HG02852 (cell line): Measurements from ENCODE around the gene EMSY.

Source experiments
- ATAC-seq: cut with Tn5 transposase; IDR thresholded peaks from one replicate; pipeline ENCODE4 v1.9.1; 2021; ENCODE audit warnings: mild to moderate bottlenecking, moderate library complexity; ENCODE audit not compliant: unreplicated experiment

Gene EMSY

DNA sequence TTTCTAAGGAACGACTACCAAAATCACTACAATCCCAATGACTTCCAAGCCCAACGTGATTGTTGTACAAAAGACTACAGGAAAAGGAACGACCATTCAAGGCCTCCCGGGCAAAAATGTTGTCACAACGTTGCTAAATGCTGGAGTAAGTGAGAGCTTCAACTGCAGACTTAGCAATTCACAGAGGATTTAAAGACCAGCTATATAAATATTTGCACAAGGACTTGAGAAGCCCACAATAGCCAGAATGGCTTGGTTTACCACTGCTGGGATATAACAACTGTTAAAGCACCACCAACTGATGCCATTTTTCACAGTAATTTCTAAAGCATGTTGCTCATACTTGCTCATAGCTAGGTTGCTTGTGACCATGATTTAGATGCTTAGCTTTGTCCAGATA lies 78.3 kb downstream of the EMSY start:
- no peak for ATAC-seq

DNA sequence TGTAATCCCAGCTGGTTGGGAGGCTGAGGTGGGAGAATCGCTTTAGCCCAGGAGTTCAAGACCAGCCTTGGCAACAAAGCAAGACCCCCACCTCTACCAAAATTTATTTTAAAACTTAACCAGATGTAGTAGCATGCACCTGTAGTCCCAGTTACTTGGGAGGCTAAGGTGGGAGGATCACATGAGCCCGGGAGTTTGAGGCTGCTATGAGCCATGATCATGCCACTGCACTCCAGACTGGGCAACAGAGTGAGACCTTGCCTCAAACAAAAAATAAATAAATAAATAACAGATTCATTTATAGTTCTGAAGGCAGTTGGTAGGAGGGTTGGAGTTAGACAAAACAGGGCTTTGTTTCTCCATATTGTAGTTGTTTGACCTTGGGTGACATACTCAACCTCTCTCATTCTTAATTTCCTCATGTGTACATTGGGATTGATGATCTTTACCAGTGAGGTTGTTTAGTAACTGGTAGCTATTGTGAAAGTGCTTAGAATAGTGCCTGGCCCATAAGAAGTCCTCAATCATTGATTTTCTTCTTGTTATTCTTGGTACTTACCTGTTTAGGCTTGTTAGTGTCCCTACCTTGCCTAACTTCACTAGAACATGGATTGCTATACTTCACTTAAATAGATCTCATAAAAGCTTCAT lies 79.1 kb downstream of the EMSY start:
- ATAC-seq: no peak

DNA sequence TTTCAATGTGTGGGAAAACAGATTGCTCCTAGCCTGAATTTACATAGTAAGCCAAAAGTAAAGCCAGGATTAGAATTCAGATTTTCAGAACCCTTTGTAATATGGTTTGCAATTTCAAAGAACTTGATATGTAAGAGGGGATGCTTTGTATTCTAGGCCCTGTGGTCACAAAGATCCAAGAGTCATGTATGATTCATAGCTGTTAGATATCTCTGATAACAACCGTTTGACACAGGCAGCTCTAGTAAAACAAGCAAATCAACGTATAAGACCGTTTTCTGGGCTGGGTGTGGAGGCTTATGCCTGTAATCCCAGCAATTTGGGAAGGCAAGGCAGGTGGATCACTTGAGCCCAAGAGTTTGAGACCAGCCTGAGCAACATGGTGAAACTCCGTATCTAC lies 79.6 kb downstream of the EMSY start:
- ATAC-seq: no peak

DNA sequence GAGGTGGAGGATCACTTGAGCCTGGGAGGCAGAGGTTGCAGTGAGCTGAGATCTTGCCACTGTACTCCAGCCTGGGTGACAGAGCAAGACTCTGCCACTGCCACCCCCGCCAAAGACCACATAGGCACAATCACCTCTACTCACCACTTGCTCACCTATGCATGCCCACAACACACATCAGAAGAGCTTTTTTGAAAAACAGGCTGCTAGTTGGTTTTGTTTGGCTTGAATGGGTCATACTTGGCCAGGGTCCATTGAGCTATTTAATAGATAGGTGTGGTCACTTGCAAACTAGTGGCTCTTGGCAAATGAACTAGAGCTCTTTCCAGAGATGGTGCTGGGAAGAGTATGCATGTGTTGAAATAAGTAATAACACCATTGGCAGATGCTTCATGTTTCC lies 80.1 kb downstream of the EMSY start:
- no peak for ATAC-seq

DNA sequence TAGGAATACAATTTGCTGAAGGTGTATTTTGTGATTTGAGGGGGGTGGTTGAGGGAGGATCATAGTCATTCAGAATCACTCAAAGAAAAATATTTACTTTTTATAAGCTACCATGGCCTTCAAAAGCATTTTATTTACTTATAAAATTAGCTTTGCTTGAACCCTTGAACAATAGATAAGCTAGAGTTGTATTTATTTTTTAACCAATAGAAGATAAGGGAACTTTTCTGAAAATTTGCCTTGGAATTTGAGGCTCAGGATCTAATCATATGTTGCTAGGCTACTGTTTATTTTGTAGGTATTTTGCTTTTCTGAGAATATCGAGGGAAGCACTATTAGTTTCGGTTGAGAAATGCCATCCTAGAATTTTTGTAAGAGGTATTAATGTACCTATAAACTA lies 82.1 kb downstream of the EMSY start:
- no peak for ATAC-seq

DNA sequence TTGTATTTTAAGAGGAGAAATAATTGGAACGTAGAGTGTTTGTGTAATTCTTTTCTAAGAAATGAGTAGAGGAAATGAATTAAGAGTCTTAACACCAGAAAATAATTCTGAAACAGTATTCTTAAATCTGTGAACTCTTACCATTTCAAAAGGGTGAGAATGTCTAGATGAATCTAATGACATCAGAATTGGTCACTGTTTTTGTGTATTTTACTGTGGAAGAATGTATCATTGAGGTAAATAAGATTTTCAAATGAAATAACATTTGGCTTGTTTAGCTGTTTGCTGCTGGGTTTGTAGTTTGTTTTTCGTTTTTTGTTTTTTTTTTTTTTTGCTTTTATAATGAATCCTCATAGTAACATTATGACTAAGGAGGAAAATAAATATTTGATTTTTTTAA lies 97.6 kb downstream of the EMSY start:
- no peak for ATAC-seq

DNA sequence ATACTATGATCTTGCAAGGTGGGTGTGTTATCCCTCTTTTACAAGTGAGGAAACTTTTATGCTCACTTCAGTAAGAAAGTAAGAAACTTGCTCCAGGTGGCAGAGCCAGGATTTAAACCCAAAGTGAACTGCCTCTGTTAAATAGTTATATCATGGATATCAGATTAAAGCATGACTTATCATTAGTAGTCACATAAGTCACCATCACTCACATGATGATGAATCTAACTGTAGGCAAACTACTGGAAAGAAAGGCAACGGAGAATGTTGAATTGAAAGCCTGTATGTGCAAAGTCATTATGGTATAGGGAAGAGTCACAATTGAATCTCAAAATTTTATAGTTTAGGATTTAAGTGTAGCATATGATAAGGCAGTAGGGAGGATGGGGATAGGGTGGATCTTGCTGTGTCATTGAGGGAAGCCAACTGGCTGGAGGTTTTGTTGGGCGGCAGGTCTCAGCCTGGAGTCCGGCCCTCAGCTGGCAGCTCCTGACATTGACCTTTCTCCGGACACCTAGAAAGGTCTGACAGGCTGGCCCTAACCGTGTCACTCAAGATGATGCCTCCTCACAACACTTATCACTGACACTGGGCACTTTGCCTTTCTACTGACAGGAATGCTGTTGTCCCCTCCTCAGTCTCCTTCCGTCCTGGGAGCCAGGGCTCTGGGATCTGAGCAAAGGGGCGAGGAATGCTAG lies 98.3 kb downstream of the EMSY start:
- ATAC-seq: no peak

DNA sequence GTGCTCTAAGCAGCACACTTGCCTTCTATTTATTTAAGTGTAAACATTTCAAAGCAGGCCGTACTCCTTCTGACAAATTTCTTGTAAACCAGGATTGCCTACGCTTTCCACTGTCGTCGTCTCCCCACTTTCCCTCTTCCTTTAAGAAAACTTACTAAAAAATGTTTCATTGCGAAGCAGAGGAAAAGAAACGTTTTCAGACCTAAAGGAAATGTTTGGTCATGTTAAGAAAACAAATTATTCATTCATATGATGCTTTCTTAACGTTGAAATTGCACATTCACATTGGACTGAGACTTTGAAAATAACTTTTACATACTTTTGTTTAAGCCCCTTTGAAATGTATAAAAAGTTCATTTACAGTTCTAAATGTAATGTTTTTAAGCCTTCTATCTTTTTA lies 106.0 kb downstream of the EMSY start:
- no peak for ATAC-seq

DNA sequence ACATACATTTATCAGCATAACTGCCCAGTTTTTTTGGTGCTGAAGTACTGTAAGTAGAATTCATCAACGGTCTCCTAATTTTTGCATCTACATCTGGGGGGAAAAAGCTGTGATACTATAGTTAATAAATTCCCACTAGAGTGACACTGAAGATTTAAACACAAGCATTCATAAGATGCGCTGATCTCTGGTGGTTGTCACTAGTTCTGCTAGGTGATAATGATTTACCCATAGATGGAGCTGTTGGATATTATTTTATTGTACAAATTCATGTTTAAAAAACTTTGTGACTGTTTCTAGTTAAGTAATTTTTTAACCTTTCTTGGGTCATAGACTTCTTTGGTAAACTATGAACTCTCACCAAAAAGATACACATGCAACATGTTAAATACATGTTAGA lies 106.6 kb downstream of the EMSY start:
- no peak for ATAC-seq

DNA sequence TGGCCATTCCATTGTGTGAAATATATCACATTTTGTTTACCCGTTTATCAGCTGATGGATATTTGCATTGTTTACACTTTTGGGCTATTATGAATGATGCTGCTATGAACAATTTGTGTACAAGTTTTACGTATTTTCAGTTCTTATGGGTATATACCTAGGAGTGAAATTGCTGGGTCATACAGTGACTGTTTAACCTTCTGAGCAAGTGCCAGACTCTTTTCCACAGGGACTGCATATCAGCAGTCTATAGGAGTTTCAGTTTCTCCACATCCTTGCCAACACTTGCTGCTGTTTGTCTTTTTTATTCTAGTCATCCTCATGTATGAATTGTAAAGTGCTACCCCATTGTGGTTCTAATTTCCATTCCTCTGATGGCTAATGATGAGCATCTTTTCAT lies 108.2 kb downstream of the EMSY start:
- ATAC-seq: no peak

DNA sequence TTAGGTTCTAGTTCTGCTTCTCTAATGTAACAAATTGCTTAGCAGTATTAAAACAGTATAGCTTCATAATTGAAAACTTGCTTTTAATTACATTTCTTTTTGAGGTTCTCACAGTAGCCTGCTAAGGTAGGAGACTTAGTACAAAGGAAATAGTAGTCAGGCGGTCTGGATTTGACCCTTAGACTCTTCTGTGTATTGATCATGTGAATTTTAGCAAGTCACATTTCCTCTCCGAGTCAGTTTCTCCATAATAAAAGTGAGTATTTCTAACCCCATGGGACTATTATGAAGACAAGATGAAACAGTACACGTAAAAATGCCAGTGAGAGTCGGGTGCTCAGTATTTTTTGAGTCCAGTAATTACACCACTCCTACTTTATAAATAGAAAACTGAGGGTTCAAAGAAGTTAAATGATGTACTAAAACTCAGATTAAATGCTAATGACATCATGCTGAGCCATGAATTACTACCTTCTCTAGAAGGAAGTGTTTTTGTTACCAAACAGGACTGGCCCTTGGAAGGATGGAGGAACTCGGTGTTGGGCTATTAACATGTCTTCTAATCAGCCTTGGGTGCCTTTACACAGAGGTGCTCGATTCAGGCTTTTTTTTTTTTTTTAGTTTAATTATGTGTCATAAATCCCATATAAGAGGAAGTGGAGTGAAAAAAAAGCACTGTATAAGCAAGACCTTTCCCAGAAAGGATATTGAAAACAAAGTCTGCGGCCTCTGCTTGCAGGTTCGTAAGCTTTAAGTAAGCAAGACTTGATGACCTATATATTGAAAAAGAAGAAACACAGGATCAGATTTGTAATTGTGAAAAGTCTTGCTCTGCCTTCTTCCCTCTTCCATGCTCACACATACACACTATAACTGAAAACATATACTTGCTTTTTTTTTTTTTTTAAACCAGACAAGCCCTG lies 109.0 kb downstream of the EMSY start:
- ATAC-seq: no peak

DNA sequence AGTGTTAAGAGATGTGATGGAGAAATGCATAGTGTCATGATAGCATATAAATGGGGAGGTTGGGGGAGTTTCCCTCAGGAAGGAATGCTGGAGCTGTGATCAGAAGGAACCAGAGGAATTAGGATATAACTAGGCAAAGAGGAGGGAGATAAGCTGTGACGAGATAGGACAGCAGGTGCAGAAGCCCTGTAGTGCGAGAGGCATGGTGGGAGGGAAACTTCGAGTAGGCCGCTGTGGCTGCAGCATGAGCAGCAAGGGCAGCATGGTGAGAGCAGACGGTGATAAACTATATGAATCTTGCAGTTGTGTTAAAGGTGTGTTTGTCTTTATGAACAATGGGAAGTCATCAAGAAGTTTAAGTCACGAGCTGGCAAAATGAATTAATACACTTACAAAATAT lies 109.9 kb downstream of the EMSY start:
- no peak for ATAC-seq

DNA sequence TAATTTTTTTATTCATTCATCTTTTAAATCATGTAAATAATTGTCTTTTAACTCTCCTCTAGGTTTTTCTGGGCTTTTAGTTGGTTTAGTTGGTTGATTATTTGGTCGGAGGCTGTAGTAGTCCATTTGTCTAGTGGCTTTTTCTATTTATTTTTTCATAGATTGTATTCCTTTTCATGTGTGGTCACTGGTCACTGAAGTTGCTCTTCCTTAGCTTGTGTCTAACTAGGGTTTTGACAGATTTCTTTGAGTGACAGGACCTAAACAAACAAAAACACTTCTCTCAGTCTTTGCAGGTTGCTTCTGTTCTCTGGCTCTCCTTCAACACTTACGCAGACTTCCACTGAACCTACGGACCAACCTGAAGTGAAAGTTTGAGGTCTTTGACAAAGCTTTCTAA lies 112.6 kb downstream of the EMSY start:
- no peak for ATAC-seq

DNA sequence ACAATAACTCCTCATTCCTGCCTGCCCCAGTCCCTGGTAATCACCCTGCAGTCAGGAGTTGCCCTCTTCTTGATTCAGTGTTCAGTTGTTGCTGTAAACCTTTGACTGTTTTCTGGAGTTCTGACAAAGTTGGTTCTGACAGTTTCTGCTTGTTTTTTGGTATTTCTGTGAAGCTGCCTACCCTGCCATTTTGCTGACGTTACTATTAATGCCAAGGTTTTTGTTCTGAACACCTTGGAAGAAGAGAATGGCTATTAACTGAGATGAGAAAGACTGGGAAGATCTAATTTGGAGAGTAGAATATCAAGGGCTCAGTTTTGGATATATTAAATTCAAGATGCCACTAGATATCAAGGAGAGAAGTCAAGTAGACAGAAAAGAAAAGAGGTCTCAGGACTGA lies 113.7 kb downstream of the EMSY start:
- ATAC-seq: no peak

DNA sequence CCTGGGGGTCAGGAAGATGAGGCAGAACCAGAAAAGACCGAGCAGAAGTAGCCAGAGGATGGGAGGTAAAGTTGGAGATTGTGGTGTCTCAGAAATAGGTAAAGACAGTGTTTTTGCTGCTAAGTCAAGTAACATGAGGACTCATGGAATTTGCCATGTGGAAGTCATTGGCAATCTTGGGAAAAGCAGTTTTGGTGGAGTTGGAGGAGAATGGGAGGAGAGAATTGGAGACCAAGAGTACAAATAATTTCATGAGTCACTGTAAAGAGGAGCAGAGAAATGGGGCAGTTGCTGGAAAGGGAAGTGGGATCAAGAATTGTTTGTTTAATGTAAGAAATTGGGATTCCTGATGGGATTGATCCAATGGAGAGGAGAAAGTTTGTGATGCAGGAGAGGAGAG lies 114.1 kb downstream of the EMSY start:
- no peak for ATAC-seq

DNA sequence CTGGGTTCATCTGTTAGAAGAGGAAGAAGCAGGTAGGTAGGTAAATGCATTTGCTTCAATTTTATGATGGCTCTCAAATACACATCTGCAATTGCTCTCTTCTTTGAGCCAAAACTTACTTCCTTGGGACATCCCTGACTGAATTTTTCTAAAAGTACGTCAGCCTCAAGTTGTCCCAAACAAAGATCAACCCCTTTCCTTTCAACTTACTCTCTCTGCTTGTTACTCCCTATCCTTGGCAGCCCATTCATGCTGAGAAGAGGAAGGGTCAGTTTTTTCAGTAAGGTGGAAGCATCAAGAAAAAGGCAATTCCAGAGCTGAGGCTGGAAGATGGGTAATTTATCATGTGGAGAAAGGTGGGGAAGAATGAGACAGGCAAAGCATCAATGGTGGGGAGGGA lies 114.5 kb downstream of the EMSY start:
- no peak for ATAC-seq

DNA sequence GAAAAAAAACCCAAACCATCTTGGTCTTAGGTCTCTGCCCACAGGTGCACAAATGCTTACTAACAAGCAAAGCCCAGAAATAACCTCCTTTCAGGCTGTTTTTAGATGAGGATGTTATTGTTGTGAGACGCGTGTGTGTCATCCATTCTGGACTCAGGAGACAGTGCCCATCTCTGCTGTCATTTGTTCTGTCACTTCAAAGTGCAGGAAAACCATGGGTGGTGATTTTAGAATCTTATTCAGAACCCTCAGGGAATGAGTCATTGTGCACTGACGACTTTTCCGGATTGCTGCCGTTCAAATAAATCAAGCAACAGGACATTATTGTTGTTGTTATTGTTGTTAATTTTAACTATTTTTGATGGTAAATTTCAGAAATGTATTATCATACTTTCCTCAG lies 115.4 kb downstream of the EMSY start:
- ATAC-seq: no peak

DNA sequence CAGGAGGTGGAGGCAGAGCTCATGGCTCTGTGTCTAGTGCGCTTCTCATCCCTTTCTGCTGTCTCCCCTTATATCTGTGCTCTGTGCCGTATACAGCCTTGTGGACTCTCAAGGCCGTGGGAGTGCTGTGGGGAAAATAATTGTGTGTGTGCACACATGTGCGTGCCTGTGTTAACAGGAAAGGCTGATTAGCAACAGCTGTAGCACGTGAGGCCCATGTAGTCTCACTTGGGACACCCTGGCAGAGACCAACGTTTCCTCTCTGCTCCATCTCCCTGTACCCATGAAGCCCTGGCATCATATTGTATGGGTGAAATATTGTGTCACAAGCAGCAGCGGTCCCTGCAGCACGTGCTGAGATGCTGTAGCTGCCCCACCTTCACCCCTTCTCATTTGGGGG lies 116.4 kb downstream of the EMSY start:
- no peak for ATAC-seq

DNA sequence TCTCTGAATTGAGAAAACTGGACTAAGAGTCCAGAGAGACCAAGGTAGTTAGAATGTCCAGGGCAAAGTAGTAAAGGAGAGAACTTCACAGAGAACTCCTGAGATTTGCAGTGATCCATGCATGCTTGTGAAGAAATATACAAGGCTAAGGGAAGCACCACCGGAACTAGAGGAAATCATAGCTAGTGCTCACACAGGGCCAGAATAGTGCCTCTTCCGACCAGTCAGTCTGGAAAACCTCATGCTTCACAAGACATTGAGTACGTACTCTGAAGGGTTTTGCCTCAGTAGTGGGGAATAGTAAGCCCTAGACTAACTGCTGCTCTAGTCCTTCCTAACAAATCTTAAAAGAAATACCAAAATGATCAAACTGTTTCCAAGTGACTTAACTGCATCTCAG lies 117.7 kb downstream of the EMSY start:
- no peak for ATAC-seq

DNA sequence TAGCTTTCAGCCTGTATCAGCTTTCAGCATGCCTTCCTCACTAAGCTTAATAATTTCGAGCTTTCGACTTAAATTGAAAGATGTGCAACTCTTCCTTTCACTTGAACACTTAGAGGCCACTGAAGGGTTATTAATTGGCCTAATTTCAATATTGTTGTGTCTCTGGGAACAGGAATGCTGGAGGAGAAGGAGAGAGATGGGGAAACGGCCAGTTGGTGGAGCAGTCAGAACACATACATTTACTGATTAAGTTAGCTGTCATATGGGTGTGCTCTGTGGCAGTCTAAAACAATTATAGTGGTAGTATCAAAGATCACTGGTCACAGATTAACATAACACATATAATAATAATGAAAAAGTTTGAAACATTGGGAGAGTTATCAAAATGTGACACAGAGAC lies 119.5 kb downstream of the EMSY start:
- ATAC-seq: no peak

DNA sequence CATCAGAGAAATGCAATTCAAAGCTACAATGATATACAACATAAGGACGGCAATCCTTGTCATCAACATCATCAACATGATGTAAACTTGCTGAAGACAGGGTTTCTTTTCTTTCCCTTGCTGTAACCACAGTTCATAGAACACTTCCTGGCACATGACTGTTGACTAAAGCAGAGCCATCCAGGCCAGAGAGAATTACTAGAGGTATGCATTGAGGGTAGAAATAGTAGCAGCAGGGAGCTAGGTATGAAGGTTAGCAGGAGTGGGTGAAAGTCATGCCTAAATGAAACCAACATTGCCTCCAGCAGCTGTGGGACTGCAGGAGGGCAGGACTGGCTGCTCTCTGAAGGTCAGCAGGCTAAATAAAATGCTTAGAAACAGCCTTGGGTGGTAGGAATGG lies 122.0 kb downstream of the EMSY start:
- ATAC-seq: no peak

DNA sequence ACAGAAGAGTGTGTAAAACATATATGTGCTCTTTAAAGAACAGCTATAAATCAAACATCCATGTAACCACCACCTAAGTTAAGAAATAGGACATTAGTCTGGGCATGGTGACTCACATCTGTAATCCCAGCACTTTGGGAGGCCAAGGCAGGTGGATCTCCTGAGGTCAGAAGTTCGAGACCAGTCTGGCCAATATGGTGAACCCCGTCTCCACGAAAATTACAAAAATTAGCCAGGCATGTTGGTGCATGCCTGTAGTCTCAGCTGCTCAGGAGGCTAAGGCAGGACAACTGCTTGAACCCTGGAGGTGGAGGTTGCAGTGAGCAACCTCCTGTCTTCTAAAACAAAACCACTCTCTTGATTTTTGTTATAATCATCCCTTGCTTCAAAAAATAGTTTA lies 122.4 kb downstream of the EMSY start:
- ATAC-seq: no peak
